SU-DHL-6 (cell line): Measurements from ENCODE around the gene PPP6R1.

Experiments
- H2AFZ ChIP-seq: fragments of 200-600 bp; sonication (generic); 2 replicates; pipeline ENCODE4 v1.6.1; 2014; ENCODE audit warnings: low read depth, mild to moderate bottlenecking, moderate library complexity, mixed read lengths, antibody characterized with exemption, low read length; ENCODE audit not compliant: severe bottlenecking
- H3F3A ChIP-seq: fragments of 200-600 bp; shearing (Covaris generic); 2 replicates; pipeline ENCODE4 v1.6.0; 2016; ENCODE audit warnings: antibody characterized with exemption, mild to moderate bottlenecking; ENCODE audit not compliant: insufficient read depth
- H3K27ac ChIP-seq: fragments of 200-600 bp; sonication (generic); 2 replicates; pipeline ENCODE4 v1.5.1; 2016; ENCODE audit warnings: low read depth, mild to moderate bottlenecking, low read length, moderate library complexity, mixed read lengths
- H3K27me3 ChIP-seq: fragments of 200-600 bp; sonication (generic), shearing (Covaris generic); 2 replicates; pipeline ENCODE4 v1.6.0; 2014; ENCODE audit warnings: mild to moderate bottlenecking, low read length
- H3K36me3 ChIP-seq: fragments of 200-600 bp; sonication (generic); 2 replicates; pipeline ENCODE4 v1.6.1; 2014; ENCODE audit warnings: mild to moderate bottlenecking, low read length, mixed read lengths
- H3K4me2 ChIP-seq: fragments of 300-600, 200-600 bp; shearing (Covaris generic), sonication (generic); 2 replicates; pipeline ENCODE4 v1.6.0; 2014; ENCODE audit warnings: low read length, low read depth, mild to moderate bottlenecking; ENCODE audit not compliant: poor library complexity, severe bottlenecking
- H3K4me3 ChIP-seq: fragments of 200-600 bp; sonication (generic); 2 replicates; pipeline ENCODE4 v1.5.1; 2014; ENCODE audit warnings: antibody characterized with exemption, low read length, mild to moderate bottlenecking, mixed read lengths; ENCODE audit not compliant: insufficient read depth, poor library complexity, severe bottlenecking
- H3K79me2 ChIP-seq: fragments of 200-600 bp; sonication (generic); 2 replicates; pipeline ENCODE4 v1.6.1; 2014; ENCODE audit warnings: mild to moderate bottlenecking, low read length, moderate library complexity; ENCODE audit not compliant: insufficient read depth
- H3K9ac ChIP-seq: fragments of 200-600 bp; sonication (generic); 2 replicates; pipeline ENCODE4 v1.7.0; 2014; ENCODE audit warnings: mild to moderate bottlenecking, low read length
- H3K9me2 ChIP-seq: fragments of 200-600 bp; sonication (generic); replicated peaks from 2 replicates; pipeline ENCODE4 v1.6.1; 2014; ENCODE audit warnings: low read length; ENCODE audit not compliant: insufficient read depth
- H3K9me3 ChIP-seq: fragments of 200-600 bp; sonication (generic); 2 replicates; pipeline ENCODE4 v1.6.1; 2014; ENCODE audit warnings: low read length, mixed read lengths; ENCODE audit not compliant: insufficient read depth
- H4K20me1 ChIP-seq: fragments of 200-600 bp; sonication (generic); 2 replicates; pipeline ENCODE4 v1.6.1; 2014; ENCODE audit warnings: low read depth, mild to moderate bottlenecking, antibody characterized with exemption, low read length, moderate library complexity, mixed read lengths
- CTCF ChIP-seq: fragments of 200-600 bp; sonication (generic); IDR thresholded peaks from one replicate; pipeline ENCODE4 v1.5.1; 2017; ENCODE audit warnings: antibody characterized with exemption, mild to moderate bottlenecking, low read length, moderate library complexity; ENCODE audit not compliant: insufficient read depth, poor library complexity, severe bottlenecking
- EZH2phosphoT487 ChIP-seq: fragments of 200-600 bp; sonication (generic), shearing (Covaris generic); conservative IDR thresholded peaks from 2 replicates; pipeline ENCODE4 v1.6.1; 2018; ENCODE audit warnings: mild to moderate bottlenecking, antibody characterized with exemption, low read length, moderate library complexity, mixed read lengths

PPP6R1 gene

GRCh38 chr19:55279770-55280643, 21.2 kb upstream of the PPP6R1 start, which contains the start of gene HSPBP1:
HSPBP1 (minus strand) TSS chr19:55280110; CDS start chr19:55279608, 502 bp downstream.
- Histone ChIP-seq H3K9me3 (no peaks in the 10 kb centered on the region), H3K4me3 (peak within 1 kb of the TSS; percentile 80), H3K4me2 (peak within 1 kb of the TSS; percentile 73), H3K9me2 (no peaks in the 10 kb centered on the region), H3F3A (peaks cover 37% of the 10 kb centered on the region), H2AFZ (peak within 1 kb of the TSS; percentile 69), H3K36me3 (no peaks in the 10 kb centered on the region), H3K27me3 (no peaks in the 10 kb centered on the region), H3K27ac (peak within 1 kb of the TSS; percentile 25), H3K9ac (peak within 1 kb of the TSS; percentile 66), H3K79me2 (no peaks in the 10 kb centered on the region), H4K20me1 (no peaks in the 10 kb centered on the region)
- TF ChIP-seq EZH2phosphoT487 (no peak), CTCF (no peak)

- peak overlapping the region; percentile 73 for H3K4me2 ChIP-seq
- H4K20me1 ChIP-seq: no peaks in the 10 kb centered on the region
- peak overlapping the region; percentile 60 for H2AFZ ChIP-seq
- H3K36me3 ChIP-seq: no peaks in the 10 kb centered on the region
- peaks cover 41% of the 10 kb centered on the region for H3F3A ChIP-seq
- H3K9me3 ChIP-seq: no peaks in the 10 kb centered on the region
- TF ChIP-seq EZH2phosphoT487 (no peak), CTCF (no peak)
- H3K9ac ChIP-seq: peak overlapping the region; percentile 66
- H3K27ac ChIP-seq: no peak overlapping the region
- peak overlapping the region; percentile 80 for H3K4me3 ChIP-seq
- H3K27me3 ChIP-seq: no peaks in the 10 kb centered on the region
- H3K79me2 ChIP-seq: no peaks in the 10 kb centered on the region
- no peaks in the 10 kb centered on the region for H3K9me2 ChIP-seq
These were observed 20.5 kb upstream of the PPP6R1 start for GRCh38 chr19:55279340-55279739.

GRCh38 chr19:55278391-55279135, 19.7 kb upstream of the PPP6R1 start:
- no peak for TF ChIP-seq EZH2phosphoT487
- TF ChIP-seq CTCF: no peak
- no peaks in the 10 kb centered on the region for H3K79me2 ChIP-seq
- no peaks in the 10 kb centered on the region for H3K36me3 ChIP-seq
- no peaks in the 10 kb centered on the region for H3K27me3 ChIP-seq
- no peaks in the 10 kb centered on the region for H4K20me1 ChIP-seq
- no peaks in the 10 kb centered on the region for H3K9me2 ChIP-seq
- H3K4me3 ChIP-seq: no peak overlapping the region
- peaks cover 41% of the 10 kb centered on the region for H3F3A ChIP-seq
- peak overlapping the region; percentile 73 for H3K4me2 ChIP-seq
- no peak overlapping the region for H2AFZ ChIP-seq
- no peak overlapping the region for H3K9ac ChIP-seq
- no peak overlapping the region for H3K27ac ChIP-seq
- no peaks in the 10 kb centered on the region for H3K9me3 ChIP-seq
